GM04504 (cell line): Measurements from ENCODE around the gene ITCH.
"Not testable (repeated sequence)": the region's sequence is repeated elsewhere in the genome, so short reads cannot be mapped to it uniquely, and the experiment has no call there.

Experiments used
- DNase-seq: peaks from one replicate; pipeline ENCODE4 v3.0.0-alpha.2; 2012; ENCODE audit warnings: low read depth

ITCH gene

DNA sequence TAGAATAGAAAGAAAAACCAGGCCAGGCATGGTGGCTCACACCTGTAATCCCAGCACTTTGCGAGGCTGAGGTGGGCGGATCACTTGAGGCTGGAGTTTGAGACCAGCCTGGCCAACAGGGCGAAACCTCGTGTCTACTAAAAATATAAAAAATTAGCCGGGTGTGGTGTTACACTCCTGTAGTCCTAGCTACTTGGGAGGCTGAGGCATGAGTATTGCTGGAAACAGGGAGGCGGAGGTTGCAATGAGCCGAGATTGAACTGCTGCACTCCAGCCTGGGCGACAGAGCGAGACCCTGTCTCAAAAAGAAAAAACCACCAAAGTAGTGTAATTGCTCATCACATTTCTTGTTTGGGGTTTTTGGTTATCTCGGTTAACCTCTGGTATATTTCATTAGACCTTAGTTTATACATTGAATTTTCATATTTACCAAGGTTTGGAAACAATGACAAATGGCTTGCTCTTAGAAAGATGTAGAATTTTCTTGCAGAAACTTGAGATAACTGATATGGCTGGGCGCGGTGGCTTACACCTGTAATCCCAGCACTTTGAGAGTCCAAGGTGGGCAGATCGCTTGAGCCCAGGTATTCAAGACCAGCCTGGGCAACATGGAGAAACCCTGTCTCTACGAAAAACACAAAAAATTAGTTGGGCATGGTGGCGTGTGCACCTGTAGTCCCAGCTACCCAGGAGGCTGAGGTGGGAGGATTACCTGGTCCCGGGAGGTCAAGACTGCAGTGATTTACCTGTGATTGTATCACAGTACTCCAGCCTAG, 14.2 kb downstream of the ITCH start:
- no peak for DNase-seq

DNA sequence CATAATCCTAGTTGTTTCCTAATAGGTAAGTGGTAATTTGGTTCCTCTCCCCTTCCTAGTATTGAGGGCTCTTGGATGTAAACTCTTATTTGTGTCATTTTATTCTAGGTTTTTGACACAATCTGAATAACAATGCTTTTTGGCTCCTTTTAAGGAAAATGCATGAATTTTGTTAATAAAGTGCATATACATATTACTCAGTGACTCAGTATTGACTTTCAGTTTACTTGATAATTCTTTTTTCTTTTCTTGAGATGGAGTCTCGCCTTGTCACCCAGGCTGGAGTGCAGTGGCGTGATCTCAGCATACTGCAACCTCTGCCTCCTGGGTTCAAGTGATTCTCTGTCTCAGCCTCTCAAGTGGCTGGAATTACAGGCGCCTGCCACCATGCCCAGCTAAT, 19.1 kb downstream of the ITCH start:
- DNase-seq, result no peak

DNA sequence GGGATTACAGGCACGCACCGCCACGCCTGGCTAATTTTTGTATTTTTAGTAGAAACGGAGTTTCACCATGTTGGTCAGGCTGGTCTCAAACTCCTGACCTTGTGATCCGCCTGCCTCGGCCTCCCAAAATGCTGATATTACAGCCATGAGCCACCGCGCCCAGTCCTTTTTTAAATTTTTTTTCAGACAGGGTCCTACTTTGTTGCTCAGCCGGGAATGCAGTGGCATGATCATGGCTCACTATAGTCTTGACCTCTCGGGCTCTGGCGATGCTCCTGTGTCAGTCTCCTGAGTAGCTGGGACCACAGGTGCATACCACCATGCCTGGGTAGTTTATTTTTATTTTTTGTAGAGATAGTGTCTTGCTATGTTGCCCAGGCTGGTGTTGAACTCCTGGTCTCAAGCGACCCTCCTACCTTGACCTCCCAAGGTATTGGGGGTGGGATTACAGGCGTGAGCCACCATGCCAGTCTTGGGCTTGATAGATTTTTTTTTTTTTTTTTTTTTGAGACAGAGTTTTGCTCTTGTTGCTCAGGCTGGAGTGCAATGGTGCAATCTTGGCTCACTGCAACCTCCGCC, 19.9 kb downstream of the ITCH start:
- DNase-seq, result not testable (repeated sequence)

DNA sequence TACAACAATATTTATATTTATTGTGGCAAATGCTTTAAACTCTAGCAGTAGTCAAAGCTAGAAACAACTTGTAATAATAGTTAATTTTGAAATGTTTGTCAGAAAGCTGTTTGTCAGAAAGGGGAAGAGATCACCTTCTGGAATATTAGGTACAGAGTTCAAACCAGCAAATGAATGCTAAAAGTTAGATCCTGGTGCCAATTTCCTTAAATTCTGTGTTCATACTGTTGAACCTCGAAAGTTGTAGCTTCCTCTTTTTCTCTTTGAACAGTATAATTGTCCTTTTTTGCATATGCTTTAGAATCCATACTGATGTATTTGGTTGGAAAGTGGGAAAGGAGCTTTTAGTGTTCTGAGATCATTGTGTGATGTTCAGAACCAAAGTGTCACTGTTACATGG, 22.4 kb downstream of the ITCH start:
- no peak for DNase-seq

DNA sequence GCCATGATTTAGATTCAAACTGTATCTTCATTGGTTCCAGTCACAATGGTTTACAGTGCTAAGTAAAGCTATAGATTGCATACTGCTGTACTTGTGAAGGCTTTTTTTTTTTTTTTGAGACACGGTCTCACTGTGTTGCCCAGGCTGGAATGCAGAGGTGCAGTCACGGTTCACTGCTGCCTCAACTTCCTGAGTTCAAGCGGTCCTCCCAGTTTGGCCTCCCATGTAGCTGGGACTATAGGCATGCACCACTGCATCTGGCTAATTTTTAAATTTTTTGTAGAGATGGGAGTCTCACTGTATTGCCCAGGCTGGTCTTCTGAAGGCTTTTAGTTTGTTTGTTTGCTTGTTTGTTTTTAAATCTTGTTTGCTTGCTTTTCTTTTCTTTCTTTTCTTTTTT, 24.9 kb downstream of the ITCH start:
- DNase-seq, result no peak

DNA sequence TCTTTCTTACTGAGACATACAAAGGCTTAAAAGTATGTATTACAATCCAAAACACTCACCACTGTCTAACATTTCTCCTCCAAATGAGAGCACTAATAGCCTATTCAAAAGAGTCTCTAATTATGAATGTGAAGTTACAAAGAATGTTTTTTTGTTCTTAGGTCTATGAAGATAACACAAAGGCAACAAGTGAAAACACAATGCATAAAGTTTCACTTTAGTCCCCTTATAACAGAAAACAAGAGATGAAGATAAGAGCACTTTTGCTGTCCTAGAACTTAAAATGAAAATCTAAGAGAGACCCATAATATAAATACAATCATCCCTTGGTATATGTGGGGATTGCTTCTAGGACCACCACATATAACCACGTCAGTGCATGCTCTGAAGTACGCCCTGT, 25.6 kb downstream of the ITCH start:
- no peak for DNase-seq

DNA sequence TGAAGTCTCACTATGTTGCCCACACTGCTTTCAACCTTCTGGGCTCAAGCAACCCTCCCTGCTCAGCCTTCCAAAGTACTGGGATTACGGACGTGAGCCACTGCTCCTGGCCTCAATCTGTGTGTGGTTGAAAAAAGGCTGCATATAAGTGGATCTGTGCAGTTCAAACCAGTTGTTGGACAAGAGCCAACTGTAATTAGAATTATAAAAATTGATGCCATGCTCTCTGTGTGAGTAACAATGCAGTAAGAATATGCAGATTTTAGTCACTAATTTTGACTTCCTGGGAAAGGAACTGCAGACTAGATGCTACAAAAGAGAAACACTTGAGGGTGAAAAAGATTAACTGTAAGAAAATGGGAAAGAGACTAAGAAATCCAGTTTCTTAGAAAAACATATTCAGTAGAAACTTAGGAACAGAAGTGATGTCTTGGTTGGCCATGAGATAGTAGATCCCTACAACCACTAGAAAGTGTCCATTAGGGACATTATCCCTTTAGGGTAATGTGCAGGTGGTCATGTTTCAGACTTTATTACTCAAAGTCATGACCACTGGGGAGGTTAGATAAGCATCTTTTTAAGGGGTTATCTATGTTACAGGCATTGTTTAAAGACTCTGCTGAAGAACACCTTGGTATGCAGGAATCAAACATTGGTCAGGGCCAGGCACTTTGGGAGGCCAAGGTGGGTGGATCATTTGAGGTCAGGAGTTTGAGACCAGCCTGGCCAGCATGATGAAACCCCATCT, 26.3 kb downstream of the ITCH start:
- no peak for DNase-seq

GRCh38 chr20:34389954-34390555, 27.0 kb downstream of the ITCH start:
- DNase-seq, result no peak

GRCh38 chr20:34396408-34396807, 33.3 kb downstream of the ITCH start:
- no peak for DNase-seq

- no peak for DNase-seq
Observed at GRCh38 chr20:34397096-34397495, 34.0 kb downstream of the ITCH start.

GRCh38 chr20:34400776-34401175, 37.7 kb downstream of the ITCH start:
- DNase-seq, result peak; percentile 40

- no peak for DNase-seq
Observed at GRCh38 chr20:34401741-34402455, 38.8 kb downstream of the ITCH start.

DNA sequence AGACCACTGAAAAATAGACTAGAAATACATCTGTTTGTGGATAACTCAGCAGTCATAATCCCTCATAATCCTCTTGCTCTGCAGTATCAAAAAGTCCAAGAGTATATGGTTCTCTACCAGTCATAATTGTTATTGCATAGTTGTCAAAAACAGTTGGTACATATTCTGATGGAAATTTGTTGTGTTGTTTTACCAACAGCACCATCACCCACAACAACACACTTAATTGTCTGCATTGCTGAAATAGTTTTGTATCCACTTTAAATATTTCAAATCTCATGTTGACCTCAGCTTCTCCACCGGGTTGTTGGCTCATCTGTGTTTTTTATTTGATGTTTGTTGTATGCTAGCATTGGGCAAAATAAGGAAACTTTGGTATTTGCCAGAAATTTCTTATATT, 39.4 kb downstream of the ITCH start:
- DNase-seq, result no peak

GRCh38 chr20:34403063-34403827, 40.2 kb downstream of the ITCH start:
- no peak for DNase-seq

- DNase-seq, result no peak
Observed at GRCh38 chr20:34403908-34404307, 40.8 kb downstream of the ITCH start.

DNA sequence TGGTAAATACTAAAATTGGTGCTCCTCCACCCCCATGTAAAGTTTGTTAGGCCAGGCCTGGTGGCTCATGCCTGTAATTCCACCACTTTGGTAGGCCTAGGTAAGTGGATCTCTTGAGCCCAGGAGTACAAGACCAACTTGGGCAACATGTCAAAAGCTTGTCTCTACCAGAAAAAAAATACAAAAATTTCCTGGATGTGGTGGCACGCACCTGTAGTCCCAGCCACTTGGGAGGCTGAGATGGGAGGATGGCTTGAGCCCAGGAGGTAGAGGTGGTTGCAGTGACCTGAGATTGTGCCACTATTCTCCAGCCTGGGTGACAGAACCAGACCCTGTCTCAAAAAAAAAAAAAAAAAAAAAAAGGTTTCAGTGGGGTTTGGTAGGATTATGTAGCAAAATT, 41.7 kb downstream of the ITCH start:
- no peak for DNase-seq

DNA sequence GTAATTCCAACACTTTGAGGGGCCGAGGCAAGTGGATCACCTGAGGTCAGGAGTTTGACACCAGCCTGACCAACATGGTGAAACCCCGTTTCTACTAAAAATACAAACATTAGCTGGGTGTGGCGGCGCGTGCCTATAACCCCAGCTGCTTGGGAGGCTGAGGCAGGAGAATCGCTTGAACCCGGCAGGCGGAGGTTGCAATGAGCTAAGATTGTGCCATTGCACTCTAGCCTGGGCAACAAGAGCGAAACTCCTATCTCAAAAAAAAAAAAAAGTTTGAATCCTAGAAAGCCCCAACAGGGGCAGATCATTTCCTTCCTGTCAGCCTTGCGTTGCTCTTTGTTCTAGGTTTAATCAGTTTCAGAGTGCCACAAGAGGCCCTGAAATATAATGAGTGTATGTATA, 42.2 kb downstream of the ITCH start:
- not testable (repeated sequence) for DNase-seq

- not testable (repeated sequence) for DNase-seq
Observed at GRCh38 chr20:34405942-34406341, 42.9 kb downstream of the ITCH start.

DNA sequence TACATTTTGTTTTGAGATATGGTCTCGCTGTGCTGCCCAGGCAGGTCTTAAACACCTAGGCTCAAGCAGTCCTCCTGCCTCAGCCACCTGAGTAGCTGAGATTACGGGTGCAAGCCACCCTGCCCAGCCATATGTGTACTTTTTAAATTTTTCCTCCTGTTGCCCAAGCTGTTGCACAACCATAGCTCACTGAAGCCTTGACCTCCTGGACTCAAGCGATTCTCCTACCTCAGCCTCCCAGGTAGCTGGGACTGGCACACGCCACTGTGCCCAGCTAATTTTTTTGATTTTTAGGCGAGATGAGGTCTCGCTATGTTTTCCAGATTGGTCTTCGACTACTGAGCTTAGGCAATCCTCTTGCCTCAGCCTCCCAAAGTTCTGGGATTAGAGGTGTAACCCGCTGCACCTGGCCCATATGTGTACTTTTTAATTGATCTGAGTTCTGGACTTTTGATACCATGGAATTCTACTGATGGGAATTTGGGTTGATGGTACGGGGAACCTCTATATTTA, 44.9 kb downstream of the ITCH start:
- no peak for DNase-seq

DNA sequence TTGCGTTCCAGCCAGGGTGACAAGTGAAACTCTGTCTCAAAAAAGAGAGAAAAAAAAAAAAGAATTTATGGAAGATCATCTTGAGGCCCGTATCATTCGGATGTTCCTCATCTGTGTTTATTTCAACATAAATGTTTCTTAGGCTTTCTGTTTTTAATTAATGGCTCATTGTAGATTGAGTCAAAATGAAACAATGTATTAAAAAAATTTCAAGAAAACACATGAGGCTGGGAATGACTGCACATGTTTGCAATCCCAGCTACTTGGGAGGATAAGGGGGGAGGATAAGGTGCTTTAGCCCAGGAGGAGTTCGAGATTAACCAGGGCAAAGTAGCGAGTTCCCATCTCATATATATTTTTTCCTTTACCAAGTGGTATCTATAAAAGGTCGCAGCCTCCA, 47.3 kb downstream of the ITCH start:
- DNase-seq, result peak; percentile 61

DNA sequence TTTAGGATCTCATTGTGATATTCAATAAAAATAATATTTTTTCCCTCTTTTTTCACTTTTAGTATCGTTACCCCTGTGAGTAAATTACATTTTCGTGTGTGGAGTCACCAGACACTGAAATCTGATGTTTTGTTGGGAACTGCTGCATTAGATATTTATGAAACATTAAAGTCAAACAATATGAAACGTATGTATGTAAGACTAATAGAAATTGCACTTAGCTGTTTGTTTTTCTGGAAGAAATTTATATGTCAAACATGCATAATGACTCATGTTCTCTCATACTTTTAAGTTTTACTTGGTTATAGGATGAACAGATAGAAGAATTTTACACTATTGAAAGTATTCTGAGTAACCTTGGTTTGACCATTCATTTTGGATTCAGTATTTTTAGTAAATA, 49.4 kb downstream of the ITCH start:
- no peak for DNase-seq
